Testis (tissue), 2 donors: Measurements from ENCODE around the gene S100A14.

Source experiments
- POLR2A ChIP-seq: fragments of 450-650 bp; IDR thresholded peaks from one replicate; pipeline ENCODE4 v1.6.1; 2017; ENCODE audit warnings: antibody characterized with exemption, mild to moderate bottlenecking, moderate library complexity
- TF ChIP-seq, protein P1 (sequence below), 3 experiments: fragments of 450-650 bp in 2 of 3; fragments of 200-600 bp in 1 of 3; sonication (generic) in 1 of 3; IDR thresholded peaks; one replicate each; pipeline ENCODE4 v1.5.1; 2016 to 2019; ENCODE audit warnings: antibody characterized with exemption in 3 of 3, mild to moderate bottlenecking in 2 of 3, moderate library complexity in 1 of 3

DNA sequence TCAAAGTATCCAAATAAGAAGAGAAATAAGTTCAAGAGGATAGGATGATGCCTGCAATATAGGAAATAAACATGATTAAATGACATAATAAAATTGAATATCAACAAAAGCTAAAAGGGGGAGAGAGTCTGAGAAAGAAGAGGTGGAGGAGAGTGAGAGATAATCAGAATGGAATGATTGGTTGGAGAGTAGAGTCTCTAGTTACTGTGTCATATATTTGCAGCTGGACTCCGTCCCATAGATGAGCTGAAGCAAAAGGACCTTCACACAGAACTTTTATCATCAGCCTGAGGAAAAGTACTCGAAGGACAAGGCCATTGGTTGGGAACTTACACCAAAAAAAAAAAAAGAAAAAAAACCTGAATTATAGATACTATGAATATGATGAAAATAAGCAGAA lies 27.6 kb downstream of the S100A14 start:
- TF ChIP-seq, protein P1, sequence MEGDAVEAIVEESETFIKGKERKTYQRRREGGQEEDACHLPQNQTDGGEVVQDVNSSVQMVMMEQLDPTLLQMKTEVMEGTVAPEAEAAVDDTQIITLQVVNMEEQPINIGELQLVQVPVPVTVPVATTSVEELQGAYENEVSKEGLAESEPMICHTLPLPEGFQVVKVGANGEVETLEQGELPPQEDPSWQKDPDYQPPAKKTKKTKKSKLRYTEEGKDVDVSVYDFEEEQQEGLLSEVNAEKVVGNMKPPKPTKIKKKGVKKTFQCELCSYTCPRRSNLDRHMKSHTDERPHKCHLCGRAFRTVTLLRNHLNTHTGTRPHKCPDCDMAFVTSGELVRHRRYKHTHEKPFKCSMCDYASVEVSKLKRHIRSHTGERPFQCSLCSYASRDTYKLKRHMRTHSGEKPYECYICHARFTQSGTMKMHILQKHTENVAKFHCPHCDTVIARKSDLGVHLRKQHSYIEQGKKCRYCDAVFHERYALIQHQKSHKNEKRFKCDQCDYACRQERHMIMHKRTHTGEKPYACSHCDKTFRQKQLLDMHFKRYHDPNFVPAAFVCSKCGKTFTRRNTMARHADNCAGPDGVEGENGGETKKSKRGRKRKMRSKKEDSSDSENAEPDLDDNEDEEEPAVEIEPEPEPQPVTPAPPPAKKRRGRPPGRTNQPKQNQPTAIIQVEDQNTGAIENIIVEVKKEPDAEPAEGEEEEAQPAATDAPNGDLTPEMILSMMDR (IDR thresholded peaks at IDR 0.05), result no peak
- no peak for TF ChIP-seq POLR2A
